SK-N-MC (cell line): Measurements from ENCODE around the gene TXNRD2.

Experiments
- EZH2 ChIP-seq: fragments of 200-600 bp; sonication (generic); IDR thresholded peaks from one replicate; pipeline ENCODE4 v1.6.1; 2017; ENCODE audit warnings: antibody characterized with exemption
- FOXP2 ChIP-seq: optimal IDR thresholded peaks from 2 replicates; pipeline ENCODE3; 2011; ENCODE audit warnings: mild to moderate bottlenecking, moderate library complexity; ENCODE audit not compliant: insufficient read depth; ENCODE audit errors: extremely low read length, control extremely low read depth
- POLR2AphosphoS5 ChIP-seq: IDR thresholded peaks from 2 replicates; pipeline ENCODE4 v1.6.1; 2012; ENCODE audit warnings: mild to moderate bottlenecking, low read depth, low read length, borderline replicate concordance

GRCh38 chr22:19895160-19895849 is 46.3 kb downstream of the TXNRD2 start:
- no peak for TF ChIP-seq EZH2
- no peak for TF ChIP-seq POLR2AphosphoS5
- TF ChIP-seq FOXP2, result no peak
